ENCODE data around the gene CLEC7A. TPM values are rescaled to one million over a fixed set of nuclear protein-coding genes. Genes with fewer than 3 reads are reported as not detected.

The CLEC7A gene
- total and polyA plus RNA-seq, 2 donors: 25.3 to 25.5 TPM

- no peak for DNase-seq (ENCODE audit: low read depth in 6 of 9, low spot score in 9 of 9)
- WGBS: 48% methylated on average over 1 of the region's 1 CpG
- no peak overlapping the region for H3K4me3 ChIP-seq (ENCODE audit: low read length in 2 of 2)
- no peak overlapping the region for H3K27ac ChIP-seq (ENCODE audit: low read depth in 1 of 2, low read length in 1 of 2)
- no peaks in the 10 kb centered on the region for H3K9me3 ChIP-seq (ENCODE audit: control insufficient read depth in 2 of 2, insufficient read depth in 1 of 2, low read length in 1 of 2)
- H3K36me3 ChIP-seq (ENCODE audit: control insufficient read depth in 2 of 2, insufficient read depth in 2 of 2, low read length in 1 of 2): no peaks in the 10 kb centered on the region
- H3K27me3 ChIP-seq (ENCODE audit: control insufficient read depth in 2 of 2, insufficient read depth in 1 of 2, low read length in 1 of 2): no peaks in the 10 kb centered on the region
- no peaks in the 10 kb centered on the region for H3K4me1 ChIP-seq (ENCODE audit: control insufficient read depth in 2 of 2, insufficient read depth in 2 of 2, low read length in 2 of 2)
Measured at GRCh38 chr12:10126413-10126812, 3.6 kb downstream of the CLEC7A start.

GRCh38 chr12:10122689-10123088 lies 7.3 kb downstream of the CLEC7A start:
- no peak for DNase-seq (ENCODE audit: low read depth in 6 of 9, low spot score in 9 of 9)
- 96% methylated on average over 4 of the region's 4 CpGs for WGBS
- no peaks in the 10 kb centered on the region for H3K36me3 ChIP-seq (ENCODE audit: control insufficient read depth in 2 of 2, insufficient read depth in 2 of 2, low read length in 1 of 2)
- no peaks in the 10 kb centered on the region for H3K9me3 ChIP-seq (ENCODE audit: control insufficient read depth in 2 of 2, insufficient read depth in 1 of 2, low read length in 1 of 2)
- no peak overlapping the region for H3K27ac ChIP-seq (ENCODE audit: low read depth in 1 of 2, low read length in 1 of 2)
- H3K4me3 ChIP-seq (ENCODE audit: low read length in 2 of 2): no peak overlapping the region
- H3K4me1 ChIP-seq (ENCODE audit: control insufficient read depth in 2 of 2, insufficient read depth in 2 of 2, low read length in 2 of 2): no peaks in the 10 kb centered on the region
- H3K27me3 ChIP-seq (ENCODE audit: control insufficient read depth in 2 of 2, insufficient read depth in 1 of 2, low read length in 1 of 2): no peaks in the 10 kb centered on the region

- no peak overlapping the region for H3K4me3 ChIP-seq (ENCODE audit: low read length in 2 of 2)
- 46% methylated on average over 7 of the region's 7 CpGs for WGBS
- H3K4me1 ChIP-seq (ENCODE audit: control insufficient read depth in 2 of 2, insufficient read depth in 2 of 2, low read length in 2 of 2): no peaks in the 10 kb centered on the region
- no peaks in the 10 kb centered on the region for H3K27me3 ChIP-seq (ENCODE audit: control insufficient read depth in 2 of 2, insufficient read depth in 1 of 2, low read length in 1 of 2)
- DNase-seq (ENCODE audit: low read depth in 6 of 9, low spot score in 9 of 9): no peak
- no peaks in the 10 kb centered on the region for H3K36me3 ChIP-seq (ENCODE audit: control insufficient read depth in 2 of 2, insufficient read depth in 2 of 2, low read length in 1 of 2)
- no peaks in the 10 kb centered on the region for H3K9me3 ChIP-seq (ENCODE audit: control insufficient read depth in 2 of 2, insufficient read depth in 1 of 2, low read length in 1 of 2)
- H3K27ac ChIP-seq (ENCODE audit: low read depth in 1 of 2, low read length in 1 of 2): no peak overlapping the region
Measured at GRCh38 chr12:10121278-10121677, 8.7 kb downstream of the CLEC7A start.

DNA sequence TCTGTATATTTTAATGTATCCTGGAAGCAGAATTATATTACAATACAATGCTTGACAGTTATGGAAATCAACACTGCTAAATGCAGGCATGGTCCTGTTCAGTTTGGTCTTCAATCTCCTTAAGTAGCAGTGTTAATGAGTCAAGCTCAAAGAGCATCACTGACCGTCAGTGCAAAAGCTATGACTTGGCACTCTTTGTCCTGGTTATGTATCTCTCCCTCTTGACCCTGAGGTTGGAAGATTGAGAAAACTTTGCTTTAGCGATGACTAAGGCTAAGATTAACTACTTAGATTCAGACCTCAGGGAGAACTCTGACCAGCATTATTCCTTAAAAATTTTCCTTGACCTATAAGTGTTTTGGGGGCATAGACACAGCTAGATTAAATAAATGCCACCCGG lies 10.9 kb downstream of the CLEC7A start:
- WGBS: 95% methylated on average over 3 of the region's 3 CpGs
- Histone ChIP-seq H3K9me3 (ENCODE audit: control insufficient read depth in 2 of 2, insufficient read depth in 1 of 2, low read length in 1 of 2) (no peaks in the 10 kb centered on the region), H3K27me3 (ENCODE audit: control insufficient read depth in 2 of 2, insufficient read depth in 1 of 2, low read length in 1 of 2) (no peaks in the 10 kb centered on the region), H3K27ac (ENCODE audit: low read depth in 1 of 2, low read length in 1 of 2) (no peak overlapping the region), H3K36me3 (ENCODE audit: control insufficient read depth in 2 of 2, insufficient read depth in 2 of 2, low read length in 1 of 2) (no peaks in the 10 kb centered on the region), H3K4me1 (ENCODE audit: control insufficient read depth in 2 of 2, insufficient read depth in 2 of 2, low read length in 2 of 2) (no peaks in the 10 kb centered on the region), H3K4me3 (ENCODE audit: low read length in 2 of 2) (no peak overlapping the region)
- DNase-seq (ENCODE audit: low read depth in 6 of 9, low spot score in 9 of 9): no peak

GRCh38 chr12:10115890-10116289 lies 14.1 kb downstream of the CLEC7A start:
- no peak for DNase-seq (ENCODE audit: low read depth in 6 of 9, low spot score in 9 of 9)
- no peaks in the 10 kb centered on the region for H3K27me3 ChIP-seq (ENCODE audit: control insufficient read depth in 2 of 2, insufficient read depth in 1 of 2, low read length in 1 of 2)
- 96% methylated on average over 7 of the region's 7 CpGs for WGBS
- no peak overlapping the region for H3K27ac ChIP-seq (ENCODE audit: low read depth in 1 of 2, low read length in 1 of 2)
- no peaks in the 10 kb centered on the region for H3K4me1 ChIP-seq (ENCODE audit: control insufficient read depth in 2 of 2, insufficient read depth in 2 of 2, low read length in 2 of 2)
- peaks cover 0 to 9% of the 10 kb centered on the region in 2 donors for H3K9me3 ChIP-seq (ENCODE audit: control insufficient read depth in 2 of 2, insufficient read depth in 1 of 2, low read length in 1 of 2)
- no peaks in the 10 kb centered on the region for H3K36me3 ChIP-seq (ENCODE audit: control insufficient read depth in 2 of 2, insufficient read depth in 2 of 2, low read length in 1 of 2)
- no peak overlapping the region for H3K4me3 ChIP-seq (ENCODE audit: low read length in 2 of 2)

DNA sequence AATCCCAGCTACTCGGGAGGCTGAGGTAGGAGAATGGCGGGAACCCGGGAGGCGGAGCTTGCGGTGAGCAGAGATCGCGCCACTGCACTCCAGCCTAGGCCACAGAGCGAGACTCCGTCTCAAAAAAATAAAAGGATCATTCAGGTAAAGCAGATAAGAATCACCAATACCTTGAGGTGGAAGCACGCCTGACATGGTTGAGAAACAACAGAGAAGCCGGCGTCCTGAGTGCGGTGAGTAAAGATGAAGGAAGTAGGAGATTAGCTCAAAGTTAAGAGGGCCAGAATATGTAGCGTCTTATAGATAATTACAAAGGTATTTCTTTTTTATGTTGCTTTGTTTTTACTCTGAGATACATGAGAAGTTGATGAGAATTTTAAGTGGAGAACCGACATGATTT lies 14.7 kb downstream of the CLEC7A start:
- Histone ChIP-seq H3K27ac (ENCODE audit: low read depth in 1 of 2, low read length in 1 of 2) (no peak overlapping the region), H3K4me1 (ENCODE audit: control insufficient read depth in 2 of 2, insufficient read depth in 2 of 2, low read length in 2 of 2) (no peaks in the 10 kb centered on the region), H3K4me3 (ENCODE audit: low read length in 2 of 2) (no peak overlapping the region), H3K27me3 (ENCODE audit: control insufficient read depth in 2 of 2, insufficient read depth in 1 of 2, low read length in 1 of 2) (no peaks in the 10 kb centered on the region), H3K36me3 (ENCODE audit: control insufficient read depth in 2 of 2, insufficient read depth in 2 of 2, low read length in 1 of 2) (no peaks in the 10 kb centered on the region), H3K9me3 (ENCODE audit: control insufficient read depth in 2 of 2, insufficient read depth in 1 of 2, low read length in 1 of 2) (peaks cover 0 to 10% of the 10 kb centered on the region in 2 donors)
- WGBS: 91% methylated on average over 15 of the region's 15 CpGs
- DNase-seq (ENCODE audit: low read depth in 6 of 9, low spot score in 9 of 9): no peak

GRCh38 chr12:10113920-10114319 lies 16.1 kb downstream of the CLEC7A start:
- no peaks in the 10 kb centered on the region for H3K36me3 ChIP-seq (ENCODE audit: control insufficient read depth in 2 of 2, insufficient read depth in 2 of 2, low read length in 1 of 2)
- no peaks in the 10 kb centered on the region for H3K4me1 ChIP-seq (ENCODE audit: control insufficient read depth in 2 of 2, insufficient read depth in 2 of 2, low read length in 2 of 2)
- no peaks in the 10 kb centered on the region for H3K27me3 ChIP-seq (ENCODE audit: control insufficient read depth in 2 of 2, insufficient read depth in 1 of 2, low read length in 1 of 2)
- DNase-seq (ENCODE audit: low read depth in 6 of 9, low spot score in 9 of 9): no peak
- no peak overlapping the region for H3K27ac ChIP-seq (ENCODE audit: low read depth in 1 of 2, low read length in 1 of 2)
- peaks cover 0 to 10% of the 10 kb centered on the region in 2 donors for H3K9me3 ChIP-seq (ENCODE audit: control insufficient read depth in 2 of 2, insufficient read depth in 1 of 2, low read length in 1 of 2)
- 94% methylated on average over 1 of the region's 1 CpG for WGBS
- no peak overlapping the region for H3K4me3 ChIP-seq (ENCODE audit: low read length in 2 of 2)

- H3K27me3 ChIP-seq (ENCODE audit: control insufficient read depth in 2 of 2, insufficient read depth in 1 of 2, low read length in 1 of 2): no peaks in the 10 kb centered on the region
- no peak overlapping the region for H3K4me3 ChIP-seq (ENCODE audit: low read length in 2 of 2)
- no peak overlapping the region for H3K27ac ChIP-seq (ENCODE audit: low read depth in 1 of 2, low read length in 1 of 2)
- peaks cover 0 to 10% of the 10 kb centered on the region in 2 donors for H3K9me3 ChIP-seq (ENCODE audit: control insufficient read depth in 2 of 2, insufficient read depth in 1 of 2, low read length in 1 of 2)
- 97% methylated on average over 1 of the region's 1 CpG for WGBS
- no peaks in the 10 kb centered on the region for H3K36me3 ChIP-seq (ENCODE audit: control insufficient read depth in 2 of 2, insufficient read depth in 2 of 2, low read length in 1 of 2)
- no peaks in the 10 kb centered on the region for H3K4me1 ChIP-seq (ENCODE audit: control insufficient read depth in 2 of 2, insufficient read depth in 2 of 2, low read length in 2 of 2)
- no peak for DNase-seq (ENCODE audit: low read depth in 6 of 9, low spot score in 9 of 9)
Measured at GRCh38 chr12:10113075-10113474, 16.9 kb downstream of the CLEC7A start.

DNA sequence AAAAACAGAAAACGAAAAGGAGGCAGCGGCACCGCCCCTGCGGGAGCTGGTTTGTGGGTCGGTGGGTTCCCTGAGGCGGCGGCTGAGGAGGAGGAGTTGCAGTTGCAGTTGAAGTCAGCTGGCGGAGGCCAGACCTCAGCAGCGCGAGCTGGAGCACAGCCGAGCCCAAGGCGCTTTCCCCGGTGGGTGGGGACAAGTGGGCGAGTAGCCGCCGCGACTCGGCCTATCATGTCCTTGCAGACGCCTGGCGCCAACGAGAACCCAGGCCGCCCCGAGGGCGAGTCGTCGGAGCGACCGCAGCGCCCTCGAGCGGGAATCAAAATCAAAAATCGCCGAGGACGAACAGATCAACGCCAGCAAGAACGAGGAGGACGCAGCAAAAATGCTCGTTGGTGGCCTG lies 18.5 kb downstream of the CLEC7A start:
- no peaks in the 10 kb centered on the region for H3K27me3 ChIP-seq (ENCODE audit: control insufficient read depth in 2 of 2, insufficient read depth in 1 of 2, low read length in 1 of 2)
- H3K36me3 ChIP-seq (ENCODE audit: control insufficient read depth in 2 of 2, insufficient read depth in 2 of 2, low read length in 1 of 2): no peaks in the 10 kb centered on the region
- 96% methylated on average over 38 of the region's 38 CpGs for WGBS
- H3K4me1 ChIP-seq (ENCODE audit: control insufficient read depth in 2 of 2, insufficient read depth in 2 of 2, low read length in 2 of 2): no peaks in the 10 kb centered on the region
- no peak for DNase-seq (ENCODE audit: low read depth in 6 of 9, low spot score in 9 of 9)
- H3K27ac ChIP-seq (ENCODE audit: low read depth in 1 of 2, low read length in 1 of 2): no peak overlapping the region
- H3K4me3 ChIP-seq (ENCODE audit: low read length in 2 of 2): no peak overlapping the region
- H3K9me3 ChIP-seq (ENCODE audit: control insufficient read depth in 2 of 2, insufficient read depth in 1 of 2, low read length in 1 of 2): peaks cover 0 to 10% of the 10 kb centered on the region in 2 donors
